Measurements from ENCODE around the gene SFSWAP. TPM values are rescaled to one million over a fixed set of nuclear protein-coding genes. Genes with fewer than 3 reads are reported as not detected.
A peak's percentile ranks its signal among the peaks of the same experiment; 100 is the strongest.

SFSWAP gene
- polyA plus RNA-seq, 2 of the 4 experiments (the other 2 are of a cell fraction), result 21.8 to 23.5 TPM

DNA sequence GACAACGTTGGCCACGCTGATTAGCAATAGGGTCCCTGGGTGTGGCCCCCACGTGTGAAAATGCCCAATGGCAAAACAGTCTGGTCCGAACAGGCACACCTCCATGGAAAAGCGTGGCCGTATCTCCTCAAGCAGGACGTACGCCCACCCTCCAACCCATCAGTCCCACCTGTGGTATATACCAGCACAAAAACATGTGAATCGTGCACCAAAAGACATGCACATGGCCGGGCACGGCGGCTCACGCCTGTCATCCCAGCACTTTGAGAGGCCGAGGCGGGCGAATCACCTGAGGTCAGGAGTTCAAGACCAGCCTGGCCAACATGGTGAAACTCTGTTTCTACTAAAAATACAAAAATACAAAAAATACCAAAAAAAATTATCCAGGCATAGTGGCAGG, 14.9 kb upstream of the SFSWAP start:
- no peak for FAIRE-seq
- no peak overlapping the region for H3K27ac ChIP-seq
- TF ChIP-seq HOXB5 (CRISPR knock-in tag; IDR thresholded peaks at IDR 0.05) (no peak), MAX (IDR thresholded peaks at IDR 0.05) (no peak), ZSCAN20 (CRISPR knock-in tag; IDR thresholded peaks at IDR 0.05) (no peak), FOXS1 (CRISPR knock-in tag; IDR thresholded peaks at IDR 0.05) (no peak), ZC3H11A (IDR thresholded peaks at IDR 0.05) (no peak), EHF (CRISPR knock-in tag; IDR thresholded peaks at IDR 0.05) (no peak), RCOR1 (IDR thresholded peaks at IDR 0.05; ENCODE audit: low read depth, low read length) (no peak)
- TF ChIP-seq, protein P1, sequence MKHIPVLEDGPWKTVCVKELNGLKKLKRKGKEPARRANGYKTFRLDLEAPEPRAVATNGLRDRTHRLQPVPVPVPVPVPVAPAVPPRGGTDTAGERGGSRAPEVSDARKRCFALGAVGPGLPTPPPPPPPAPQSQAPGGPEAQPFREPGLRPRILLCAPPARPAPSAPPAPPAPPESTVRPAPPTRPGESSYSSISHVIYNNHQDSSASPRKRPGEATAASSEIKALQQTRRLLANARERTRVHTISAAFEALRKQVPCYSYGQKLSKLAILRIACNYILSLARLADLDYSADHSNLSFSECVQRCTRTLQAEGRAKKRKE (CRISPR knock-in tag; IDR thresholded peaks at IDR 0.05; ENCODE audit: low read depth), result no peak
- H3K4me1 ChIP-seq, result no peaks in the 10 kb centered on the region
- WGBS (ENCODE audit: missing lambda C conversion rate), result 61% methylated on average over 16 of the region's 16 CpGs
- H3K9me3 ChIP-seq, result no peaks in the 10 kb centered on the region
- ATAC-seq, result no peak
- no peak overlapping the region for H3K4me2 ChIP-seq
- DNase-seq (ENCODE audit: low read depth in 1 of 2, low spot score in 1 of 2), result no peak
- no peak overlapping the region for H3K4me3 ChIP-seq
- ChIA-PET CTCF (no interaction called here), POLR2A (no interaction called here)

- WGBS (ENCODE audit: missing lambda C conversion rate), result 56% methylated on average over 12 of the region's 12 CpGs
- FAIRE-seq, result no peak
Observed at GRCh38 chr12:131698286-131698685, 12.6 kb upstream of the SFSWAP start.

DNA sequence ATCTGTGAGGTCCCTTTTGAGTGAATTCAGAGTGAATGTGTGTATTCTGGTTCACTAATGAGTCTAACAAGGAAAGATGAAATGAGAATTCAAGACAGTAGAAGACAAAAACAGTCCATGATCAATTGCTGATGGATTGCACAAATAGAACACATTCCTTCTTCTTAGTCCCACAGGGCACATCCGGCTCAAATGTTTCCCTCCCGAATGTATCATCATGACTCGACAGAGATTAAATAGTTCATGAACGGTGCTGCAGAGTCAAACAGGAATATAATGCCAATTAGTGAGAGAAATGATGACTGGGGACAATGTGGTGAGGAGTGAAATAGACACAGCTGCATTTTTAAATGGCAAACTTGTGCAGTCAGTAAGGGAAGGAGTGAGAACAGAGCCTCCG, 11.5 kb upstream of the SFSWAP start:
- Histone ChIP-seq H3K27ac (no peak overlapping the region), H3K4me1 (no peaks in the 10 kb centered on the region), H3K9me3 (no peaks in the 10 kb centered on the region), H3K4me2 (no peak overlapping the region), H3K4me3 (no peak overlapping the region)
- WGBS (ENCODE audit: missing lambda C conversion rate), result 20% methylated on average over 5 of the region's 5 CpGs
- ChIA-PET POLR2A (interaction anchor here (1.2 kb wide), 1 partner anchor 12 kb away, joined by 3 read pairs; the partner anchor contains the start of gene SFSWAP), CTCF (no interaction called here)
- FAIRE-seq, result peak; percentile 46
- TF ChIP-seq HEYL (CRISPR knock-in tag; IDR thresholded peaks at IDR 0.05) (no peak), MAFK (IDR thresholded peaks at IDR 0.05; ENCODE audit: partially characterized antibody) (peak; percentile 27)
- ATAC-seq, result no peak; a peak in 2 of 6 replicates
- no peak for DNase-seq (ENCODE audit: low read depth in 1 of 2, low spot score in 1 of 2)

More at GRCh38 chr12:131698286-131698685, 12.6 kb upstream of the SFSWAP start:
- H3K27ac ChIP-seq, result no peak overlapping the region
- DNase-seq (ENCODE audit: low read depth in 1 of 2, low spot score in 1 of 2), result no peak
- ATAC-seq, result no peak
- no peaks in the 10 kb centered on the region for H3K4me1 ChIP-seq
- TF ChIP-seq RAD21 (conservative IDR thresholded peaks at IDR 0.05 in 1 of 2, IDR thresholded peaks at IDR 0.05 in 1 of 2) (no peak), KDM5A (IDR thresholded peaks at IDR 0.05) (no peak), NPAS2 (CRISPR knock-in tag; IDR thresholded peaks at IDR 0.05; ENCODE audit: borderline replicate concordance) (no peak), ESRRA (IDR thresholded peaks at IDR 0.05; ENCODE audit: borderline replicate concordance, low read length) (no peak), PBX3 (IDR thresholded peaks at IDR 0.05) (no peak)
- no peak overlapping the region for H3K4me3 ChIP-seq
- H3K4me2 ChIP-seq, result no peak overlapping the region
- CTCF ChIA-PET, result no interaction called here
- POLR2A ChIA-PET, result no interaction called here
- H3K9me3 ChIP-seq, result no peaks in the 10 kb centered on the region

- FAIRE-seq, result no peak
- CTCF ChIA-PET, result no interaction called here
Observed at GRCh38 chr12:131700271-131700670, 10.6 kb upstream of the SFSWAP start.

More at GRCh38 chr12:131700271-131700670, 10.6 kb upstream of the SFSWAP start:
- no peaks in the 10 kb centered on the region for H3K4me1 ChIP-seq
- DNase-seq (ENCODE audit: low read depth in 1 of 2, low spot score in 1 of 2) (no peak), ATAC-seq (0 out of 6 replicates have a peak, but pooled peaks of 1 of the 2 experiments have one; percentile 28)
- H3K27ac ChIP-seq, result no peak overlapping the region
- no peaks in the 10 kb centered on the region for H3K9me3 ChIP-seq
- H3K4me3 ChIP-seq, result no peak overlapping the region
- H3K4me2 ChIP-seq, result no peak overlapping the region
- POLR2A ChIA-PET, result interaction anchor here (1.2 kb wide), 1 partner anchor 11 kb away, joined by 3 read pairs; the partner anchor contains the start of gene SFSWAP
- WGBS (ENCODE audit: missing lambda C conversion rate), result 66% methylated on average over 8 of the region's 8 CpGs
- TF ChIP-seq HOXB13 (CRISPR knock-in tag; IDR thresholded peaks at IDR 0.05; ENCODE audit: low read depth) (no peak), JUNB (IDR thresholded peaks at IDR 0.05) (no peak), CHD4 (IDR thresholded peaks at IDR 0.05; ENCODE audit: borderline replicate concordance) (no peak), CBX2 (IDR thresholded peaks at IDR 0.05; ENCODE audit: borderline replicate concordance, low read depth) (no peak), MAZ (IDR thresholded peaks at IDR 0.05; ENCODE audit: borderline replicate concordance, low read depth, low read length) (no peak), EP300 (IDR thresholded peaks at IDR 0.05) (no peak), HEYL (CRISPR knock-in tag; IDR thresholded peaks at IDR 0.05) (no peak)
- TF ChIP-seq, protein P2, sequence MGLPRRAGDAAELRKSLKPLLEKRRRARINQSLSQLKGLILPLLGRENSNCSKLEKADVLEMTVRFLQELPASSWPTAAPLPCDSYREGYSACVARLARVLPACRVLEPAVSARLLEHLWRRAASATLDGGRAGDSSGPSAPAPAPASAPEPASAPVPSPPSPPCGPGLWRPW (IDR thresholded peaks at IDR 0.05), result no peak

Measured in A549 (cell line).